ENCODE results near the gene FAM76A.

Gene FAM76A

GRCh38 chr1:27811741-27812500 is 86.2 kb downstream of the FAM76A start:
- TF ChIP-seq CTCF (IDR thresholded peaks at IDR 0.05; ENCODE audit: low read depth, low read length) = no peak
- DNase-seq = peak; percentile 70
- H3K36me3 ChIP-seq = no peaks in the 10 kb centered on the region

More at GRCh38 chr1:27811741-27812500, 86.2 kb downstream of the FAM76A start:
- Histone ChIP-seq H3K4me1 (no peaks in the 10 kb centered on the region; the same call in 1 of the 2 replicates), H3K27me3 (no peaks in the 10 kb centered on the region), H3K4me3 (ENCODE audit: low read depth, low read length) (no peak overlapping the region; the same call in 1 of the 2 replicates), H3K9me3 (no peaks in the 10 kb centered on the region)
